Measurements from ENCODE around the gene NPAS1.
A peak's percentile ranks its signal among the peaks of the same experiment; 100 is the strongest.

Gene NPAS1

DNA sequence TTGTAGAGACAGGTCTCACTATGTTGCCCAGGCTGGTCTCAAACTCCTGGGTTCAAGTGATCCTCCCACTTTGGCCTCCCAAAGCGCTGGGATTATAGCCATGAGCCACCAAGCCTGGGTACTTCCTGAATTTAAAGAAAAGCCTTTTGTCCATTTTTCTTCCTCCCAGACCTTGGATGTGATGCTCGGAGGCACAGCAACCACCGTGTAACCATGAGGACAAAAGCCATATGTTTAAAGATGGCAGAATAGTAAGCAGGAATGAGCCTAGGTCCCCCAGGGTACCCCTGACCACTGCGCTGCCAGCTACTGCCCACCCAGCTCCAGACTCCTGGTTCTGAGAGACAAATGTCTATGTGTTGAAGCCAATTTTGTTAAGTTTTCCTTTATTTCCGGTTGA is 62.9 kb downstream of the NPAS1 start:
- DNase-seq = no peak

- DNase-seq = no peak
These were observed 65.3 kb downstream of the NPAS1 start for GRCh38 chr19:47084879-47085439.

GRCh38 chr19:47086280-47086679 is 66.6 kb downstream of the NPAS1 start:
- DNase-seq = no peak

DNA sequence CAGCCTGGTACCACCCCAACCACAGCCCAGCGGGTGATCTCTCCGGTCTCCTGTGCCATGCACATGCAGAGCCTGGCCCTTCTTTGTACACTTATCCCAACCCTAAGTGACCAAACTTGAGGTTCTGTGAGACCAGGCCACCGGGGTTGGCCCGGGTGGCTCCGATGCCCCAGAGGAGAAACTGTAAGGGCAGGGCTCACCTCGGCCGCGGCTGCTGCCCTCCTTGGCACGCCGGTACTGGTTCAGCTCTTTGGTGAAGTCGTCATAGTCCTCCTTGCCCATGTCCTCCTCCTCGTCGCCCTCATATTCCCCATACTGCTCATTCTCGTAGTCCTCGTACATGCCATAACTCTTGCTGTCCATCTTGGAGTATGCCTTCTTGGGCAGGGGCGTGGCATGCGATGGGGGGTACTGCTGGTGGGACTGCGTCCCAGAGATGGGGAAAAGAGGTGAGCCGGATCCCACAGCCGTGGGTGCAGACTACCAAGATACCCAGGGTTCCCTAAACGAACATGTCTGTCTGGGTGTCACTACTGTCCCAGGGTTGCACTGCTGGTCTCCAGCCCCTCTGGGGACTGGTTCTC is 70.2 kb downstream of the NPAS1 start:
- no peak for DNase-seq

DNA sequence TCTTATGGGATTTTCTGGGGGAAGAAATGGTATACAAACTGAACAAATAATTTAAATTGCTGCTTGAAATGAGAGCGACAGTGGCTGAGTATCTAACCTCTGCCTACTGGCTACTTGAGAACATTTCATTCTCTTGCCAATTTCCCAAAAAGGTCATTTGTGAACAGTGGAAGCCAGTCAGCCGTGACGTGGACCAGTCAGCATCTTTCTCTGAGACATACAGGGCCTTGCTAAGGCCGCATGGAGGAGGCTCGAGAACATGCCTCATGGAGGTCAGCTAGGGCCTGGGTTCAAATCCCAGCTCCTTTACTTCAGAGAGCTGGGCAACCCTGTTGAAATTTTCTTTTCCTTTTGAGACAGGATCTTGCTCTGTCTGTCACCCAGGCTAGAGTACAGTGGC is 73.6 kb downstream of the NPAS1 start:
- DNase-seq = no peak

DNA sequence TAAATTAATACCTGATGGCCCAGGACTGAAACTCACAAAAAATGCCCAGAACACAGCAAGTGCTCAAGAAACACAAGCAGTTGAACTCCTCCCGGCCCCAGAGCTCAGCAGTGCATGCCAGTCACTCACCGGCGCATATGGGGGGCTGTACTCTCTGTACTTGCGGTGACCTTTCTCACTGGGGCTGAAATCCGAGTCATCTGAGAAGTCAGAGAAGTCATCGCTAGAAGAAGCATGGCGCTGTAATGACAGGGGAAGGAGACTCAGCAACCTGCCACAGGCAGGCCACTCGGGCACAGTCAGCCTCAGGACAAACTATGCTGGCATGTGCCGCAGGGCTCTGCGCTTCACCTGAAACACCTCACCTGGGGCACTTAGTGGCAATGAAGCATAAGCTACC is 74.2 kb downstream of the NPAS1 start:
- DNase-seq = peak; percentile 66

DNA sequence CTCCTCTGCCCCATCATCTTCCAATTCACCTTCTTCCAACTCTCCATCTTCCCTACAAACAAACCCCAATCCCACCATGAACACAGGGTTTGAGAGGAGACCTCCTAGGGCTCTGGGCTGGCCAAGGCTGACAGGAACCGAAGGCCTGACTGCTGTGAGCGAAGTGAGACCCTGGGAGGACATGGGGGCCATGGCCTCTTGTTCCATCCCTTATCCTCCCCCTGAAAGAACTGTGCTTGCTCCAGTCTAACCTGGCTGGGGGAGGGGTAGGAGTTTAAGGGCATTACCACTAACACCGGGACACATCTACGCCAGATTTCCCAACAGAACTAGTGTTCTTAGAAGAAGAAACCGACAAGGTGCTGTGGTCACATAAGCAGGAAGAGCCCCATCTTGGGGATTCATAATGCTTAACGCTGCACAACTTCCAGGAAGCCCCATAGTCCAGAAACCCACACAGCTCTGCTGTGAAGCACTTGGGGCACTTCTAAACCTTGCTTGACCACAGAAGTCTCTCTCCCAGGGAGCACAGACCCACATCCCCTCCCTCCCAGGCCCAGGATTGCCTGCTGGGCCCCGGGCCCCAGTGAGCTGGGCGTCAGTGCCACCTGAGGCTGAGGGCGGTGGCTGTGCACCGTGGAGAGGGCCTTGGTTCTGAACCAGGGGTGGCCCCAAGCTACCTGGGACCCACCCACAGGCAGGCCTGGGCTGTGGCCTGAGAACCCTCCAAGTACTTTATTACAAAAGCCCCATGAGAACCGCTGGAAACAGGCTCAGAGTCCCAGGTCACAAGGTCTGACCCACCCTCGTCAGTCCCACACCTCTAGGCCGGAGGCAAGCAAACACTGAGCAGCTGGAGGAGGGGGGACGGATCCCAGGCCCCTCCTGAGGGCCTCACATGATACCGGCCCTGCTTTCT is 75.2 kb downstream of the NPAS1 start:
- peak; percentile 82 for DNase-seq
